Measurements from ENCODE around the gene USP2. TPM values are rescaled to one million over a fixed set of nuclear protein-coding genes. Genes with fewer than 3 reads are reported as not detected.
"Not testable (repeated sequence)": the region's sequence is repeated elsewhere in the genome, so short reads cannot be mapped to it uniquely, and the experiment has no call there.

The USP2 gene
- total RNA-seq, 1 donor from 2014 or later = 0.63 TPM

DNA sequence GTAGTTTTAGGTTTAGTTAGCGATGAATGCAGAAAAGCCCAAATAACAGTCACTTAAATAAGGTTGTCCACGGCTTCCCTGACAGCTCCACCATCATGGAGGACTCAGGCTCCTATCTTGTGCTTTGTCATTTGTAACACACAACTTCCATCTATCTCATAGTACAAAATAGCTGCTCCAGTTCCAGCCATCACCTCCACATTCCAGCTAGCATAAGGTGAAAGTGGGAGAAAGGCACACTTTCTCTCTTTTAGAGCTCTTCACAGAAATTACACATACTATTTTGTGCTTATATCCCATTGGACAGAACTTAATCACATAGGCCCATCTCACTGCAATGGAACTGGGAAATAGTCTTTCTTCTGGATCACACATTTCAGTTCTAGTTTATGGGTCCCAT, 32.8 kb upstream of the USP2 start:
- no peak overlapping the region for H3K4me3 ChIP-seq (ENCODE audit: low read depth, low read length)
- TF ChIP-seq, protein P1, sequence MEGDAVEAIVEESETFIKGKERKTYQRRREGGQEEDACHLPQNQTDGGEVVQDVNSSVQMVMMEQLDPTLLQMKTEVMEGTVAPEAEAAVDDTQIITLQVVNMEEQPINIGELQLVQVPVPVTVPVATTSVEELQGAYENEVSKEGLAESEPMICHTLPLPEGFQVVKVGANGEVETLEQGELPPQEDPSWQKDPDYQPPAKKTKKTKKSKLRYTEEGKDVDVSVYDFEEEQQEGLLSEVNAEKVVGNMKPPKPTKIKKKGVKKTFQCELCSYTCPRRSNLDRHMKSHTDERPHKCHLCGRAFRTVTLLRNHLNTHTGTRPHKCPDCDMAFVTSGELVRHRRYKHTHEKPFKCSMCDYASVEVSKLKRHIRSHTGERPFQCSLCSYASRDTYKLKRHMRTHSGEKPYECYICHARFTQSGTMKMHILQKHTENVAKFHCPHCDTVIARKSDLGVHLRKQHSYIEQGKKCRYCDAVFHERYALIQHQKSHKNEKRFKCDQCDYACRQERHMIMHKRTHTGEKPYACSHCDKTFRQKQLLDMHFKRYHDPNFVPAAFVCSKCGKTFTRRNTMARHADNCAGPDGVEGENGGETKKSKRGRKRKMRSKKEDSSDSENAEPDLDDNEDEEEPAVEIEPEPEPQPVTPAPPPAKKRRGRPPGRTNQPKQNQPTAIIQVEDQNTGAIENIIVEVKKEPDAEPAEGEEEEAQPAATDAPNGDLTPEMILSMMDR (conservative IDR thresholded peaks at IDR 0.05; ENCODE audit: low read depth, low read length) = no peak
- no peak for DNase-seq (ENCODE audit: low read depth)

DNA sequence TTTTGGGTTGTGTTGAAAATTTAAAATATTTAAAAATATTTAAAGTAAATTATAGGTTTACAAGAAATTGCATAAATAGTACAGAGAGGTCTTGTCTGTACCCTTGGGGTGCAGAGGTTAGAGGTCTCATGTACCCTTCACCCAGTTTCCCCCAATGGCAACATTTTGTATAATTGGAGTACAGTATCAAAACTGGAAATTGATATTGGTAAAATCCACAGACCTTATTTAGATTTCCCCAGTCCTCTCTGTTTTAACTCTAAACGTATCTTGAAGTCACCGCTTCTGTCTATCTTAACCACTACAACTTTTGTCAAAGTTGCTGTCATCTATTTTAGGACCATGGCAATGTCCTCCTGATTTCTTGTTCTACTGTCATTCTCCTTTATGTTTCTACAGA, 30.6 kb upstream of the USP2 start:
- no peak for DNase-seq (ENCODE audit: low read depth)
- H3K4me3 ChIP-seq (ENCODE audit: low read depth, low read length) = no peak overlapping the region
- TF ChIP-seq, protein P1 (conservative IDR thresholded peaks at IDR 0.05; ENCODE audit: low read depth, low read length) = no peak

DNA sequence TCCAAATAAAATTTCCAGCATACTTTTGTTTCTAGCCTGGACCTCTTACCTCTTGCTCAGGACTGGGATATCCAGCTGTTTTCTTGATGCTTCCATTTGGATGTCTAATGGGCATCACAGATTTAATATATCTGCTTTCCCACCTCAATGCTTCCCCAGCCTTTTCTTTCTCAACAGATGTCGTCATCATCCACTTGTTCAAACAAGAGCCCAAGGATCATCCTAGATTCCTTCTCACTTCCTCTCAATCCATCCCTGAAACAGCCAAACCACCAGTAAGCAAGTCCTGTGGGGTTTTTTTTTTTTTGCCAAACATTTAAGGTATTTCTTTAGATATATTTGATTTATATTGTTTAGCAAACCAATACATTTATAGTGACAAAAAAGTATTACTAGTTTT, 29.0 kb upstream of the USP2 start:
- TF ChIP-seq, protein P1 (conservative IDR thresholded peaks at IDR 0.05; ENCODE audit: low read depth, low read length) = no peak
- DNase-seq (ENCODE audit: low read depth) = no peak
- no peak overlapping the region for H3K4me3 ChIP-seq (ENCODE audit: low read depth, low read length)

DNA sequence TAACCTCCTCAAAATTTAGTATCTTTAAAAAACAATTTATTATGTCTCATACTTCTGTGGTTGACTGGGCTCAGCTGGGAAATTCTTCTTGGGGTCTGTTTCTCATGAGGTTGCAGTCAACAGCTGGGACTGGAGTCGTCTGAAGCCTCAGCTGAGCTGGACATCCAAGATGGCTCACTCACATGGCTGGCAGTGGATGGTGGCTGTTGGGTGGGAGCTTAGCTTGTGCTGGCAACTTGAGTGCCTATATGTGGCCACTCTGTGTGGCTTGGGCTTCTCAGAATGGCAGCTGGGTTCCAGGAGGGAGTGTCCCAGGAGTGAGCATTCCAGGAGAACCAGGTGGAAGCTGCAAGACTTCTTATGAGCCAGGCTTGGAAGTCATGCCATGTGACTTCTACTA, 28.2 kb upstream of the USP2 start:
- TF ChIP-seq, protein P1 (conservative IDR thresholded peaks at IDR 0.05; ENCODE audit: low read depth, low read length) = no peak
- no peak overlapping the region for H3K4me3 ChIP-seq (ENCODE audit: low read depth, low read length)
- no peak for DNase-seq (ENCODE audit: low read depth)

DNA sequence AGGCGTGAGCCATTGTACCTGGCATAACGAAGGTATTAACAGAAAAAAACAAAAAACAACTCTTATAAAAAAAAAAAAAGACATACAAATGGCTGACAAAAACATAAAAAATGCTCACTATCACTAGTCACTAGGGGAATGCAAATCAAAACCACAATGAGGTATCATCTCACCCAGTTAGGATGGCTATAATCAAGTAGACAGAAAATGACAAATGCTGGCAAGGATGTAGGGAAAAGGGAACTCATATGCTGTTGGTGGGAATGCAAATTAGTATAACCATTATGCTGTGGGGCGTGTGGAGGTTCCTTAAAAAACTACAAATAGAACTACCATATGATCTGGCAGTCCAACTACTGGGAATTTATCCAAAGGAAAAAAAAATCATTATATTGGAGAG, 24.5 kb upstream of the USP2 start:
- H3K4me3 ChIP-seq (ENCODE audit: low read depth, low read length) = no peak overlapping the region
- no peak for DNase-seq (ENCODE audit: low read depth)
- TF ChIP-seq, protein P1 (conservative IDR thresholded peaks at IDR 0.05; ENCODE audit: low read depth, low read length) = no peak

DNA sequence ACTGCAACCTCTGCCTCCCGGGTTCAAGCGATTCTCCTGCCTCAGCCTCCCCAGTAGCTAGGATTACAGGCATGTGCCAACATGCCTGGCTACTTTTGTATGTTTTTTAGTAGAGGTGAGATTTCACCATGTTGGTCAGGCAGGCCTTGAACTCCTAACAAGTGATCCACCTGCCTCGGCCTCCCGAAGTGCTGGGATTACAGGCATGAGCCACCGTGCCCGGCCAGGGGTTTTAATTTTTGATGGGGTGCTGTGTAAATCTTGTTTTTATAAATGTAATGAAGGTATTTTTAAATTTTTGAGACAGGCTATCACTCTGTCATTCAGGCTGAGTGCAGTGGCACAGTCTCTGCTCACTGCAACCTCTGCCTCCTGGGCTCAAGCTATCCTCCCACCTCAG, 24.0 kb upstream of the USP2 start:
- not testable (repeated sequence) for DNase-seq (ENCODE audit: low read depth); H3K4me3 ChIP-seq (ENCODE audit: low read depth, low read length)

DNA sequence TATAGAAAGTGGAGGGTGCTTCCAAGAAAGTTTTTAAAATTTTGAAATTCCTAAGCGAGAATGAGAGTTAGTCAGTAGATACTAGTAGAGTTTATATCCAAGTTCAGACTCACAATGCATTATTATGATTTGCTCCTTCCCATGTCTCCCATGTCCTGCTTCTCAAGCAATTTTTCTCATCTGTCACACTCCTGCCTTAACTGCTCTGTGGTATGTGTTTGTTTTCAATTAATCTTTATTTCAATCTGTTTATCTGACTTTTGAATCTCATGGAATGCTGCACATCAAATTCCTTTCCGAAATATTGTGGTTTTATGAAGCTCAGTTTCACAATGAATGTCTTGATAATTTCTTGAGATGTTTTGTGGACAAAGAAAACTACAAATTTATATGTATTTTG, 23.4 kb upstream of the USP2 start:
- TF ChIP-seq, protein P1 (conservative IDR thresholded peaks at IDR 0.05; ENCODE audit: low read depth, low read length) = no peak
- DNase-seq (ENCODE audit: low read depth) = no peak
- no peak overlapping the region for H3K4me3 ChIP-seq (ENCODE audit: low read depth, low read length)

DNA sequence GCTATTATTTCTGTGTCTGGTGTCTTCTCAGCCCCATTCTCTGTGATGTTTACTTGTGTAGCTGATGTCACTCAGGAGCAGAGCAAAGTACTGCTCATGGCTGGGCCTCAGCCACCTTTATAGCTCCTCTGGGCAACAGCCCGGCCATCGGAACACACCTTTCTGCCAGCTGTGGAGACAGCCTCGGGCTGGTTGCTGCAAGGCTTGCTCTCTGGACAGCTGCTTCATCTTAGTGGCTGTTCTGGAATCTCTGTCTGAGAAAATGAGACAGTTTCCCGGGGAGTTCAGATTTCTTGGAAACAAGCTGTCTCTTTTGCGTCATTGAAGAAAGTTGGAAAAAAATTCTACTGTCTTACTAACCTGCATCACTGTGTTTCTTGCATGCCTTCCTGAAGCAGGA, 21.5 kb upstream of the USP2 start:
- no peak overlapping the region for H3K4me3 ChIP-seq (ENCODE audit: low read depth, low read length)
- TF ChIP-seq, protein P1 (conservative IDR thresholded peaks at IDR 0.05; ENCODE audit: low read depth, low read length) = no peak
- no peak for DNase-seq (ENCODE audit: low read depth)

Data from epithelial cell of proximal tubule (primary cell).